ENCODE results near the gene RABEP2.

The RABEP2 gene

GRCh38 chr16:28865722-28866453, 59.1 kb downstream of the RABEP2 start:
- H3K4me2 ChIP-seq (ENCODE audit: insufficient read depth, low read length): peak overlapping the region; percentile 98

GRCh38 chr16:28865001-28865688, 59.9 kb downstream of the RABEP2 start:
- Histone ChIP-seq H3K27me3 (ENCODE audit: insufficient read depth, low read length, poor library complexity) (no peaks in the 10 kb centered on the region), H3K4me3 (ENCODE audit: low read depth in 1 of 2, low read length in 2 of 2) (peak overlapping the region; percentile 58 to 80; a peak in 3 of 4 replicates), H3K79me2 (ENCODE audit: insufficient read depth, low read length) (peaks cover 59% of the 10 kb centered on the region), H4K20me1 (ENCODE audit: insufficient read depth, low read length) (peaks cover 9% of the 10 kb centered on the region; the same call in 1 of the 2 replicates), H2AFZ (ENCODE audit: low read depth, low read length) (no peak overlapping the region), H3K9me3 (ENCODE audit: insufficient read depth, low read length, severe bottlenecking) (no peaks in the 10 kb centered on the region), H3K27ac (ENCODE audit: low read length) (0 out of 2 replicates have a peak overlapping the region, but pooled peaks have one; percentile 6), H3K36me3 (ENCODE audit: insufficient read depth, low read length) (peaks cover 40% of the 10 kb centered on the region), H3K4me2 (ENCODE audit: insufficient read depth, low read length) (peak overlapping the region; percentile 98), H3K4me1 (ENCODE audit: insufficient read depth, low read length) (peaks cover 28% of the 10 kb centered on the region), H3K9ac (ENCODE audit: low read depth, low read length) (peak overlapping the region; percentile 79)
- DNase-seq (no peak), ATAC-seq (ENCODE audit: insufficient read depth, low read depth) (no peak)
- TF ChIP-seq EZH2 (IDR thresholded peaks at IDR 0.05; ENCODE audit: borderline replicate concordance, low read depth, low read length, severe bottlenecking) (no peak), CTCF (IDR thresholded peaks at IDR 0.05; ENCODE audit: borderline replicate concordance, extremely low read depth, low read length, poor library complexity, severe bottlenecking) (no peak)

More at GRCh38 chr16:28865722-28866453, 59.1 kb downstream of the RABEP2 start:
- H3K36me3 ChIP-seq (ENCODE audit: insufficient read depth, low read length): peaks cover 46% of the 10 kb centered on the region
- H2AFZ ChIP-seq (ENCODE audit: low read depth, low read length): no peak overlapping the region
- peaks cover 11% of the 10 kb centered on the region; the same call in 1 of the 2 replicates for H4K20me1 ChIP-seq (ENCODE audit: insufficient read depth, low read length)
- peaks cover 59% of the 10 kb centered on the region for H3K79me2 ChIP-seq (ENCODE audit: insufficient read depth, low read length)
- no peaks in the 10 kb centered on the region for H3K9me3 ChIP-seq (ENCODE audit: insufficient read depth, low read length, severe bottlenecking)
- 0 out of 4 replicates have a peak overlapping the region, but pooled peaks of 1 of the 2 experiments have one; percentile 80 for H3K4me3 ChIP-seq (ENCODE audit: low read depth in 1 of 2, low read length in 2 of 2)
- no peak overlapping the region for H3K27ac ChIP-seq (ENCODE audit: low read length)
- TF ChIP-seq CTCF (IDR thresholded peaks at IDR 0.05; ENCODE audit: borderline replicate concordance, extremely low read depth, low read length, poor library complexity, severe bottlenecking) (no peak), EZH2 (IDR thresholded peaks at IDR 0.05; ENCODE audit: borderline replicate concordance, low read depth, low read length, severe bottlenecking) (no peak)
- H3K27me3 ChIP-seq (ENCODE audit: insufficient read depth, low read length, poor library complexity): no peaks in the 10 kb centered on the region
- no peak for DNase-seq
- peak overlapping the region; percentile 79; the same call in 1 of the 2 replicates for H3K9ac ChIP-seq (ENCODE audit: low read depth, low read length)
- ATAC-seq (ENCODE audit: insufficient read depth, low read depth): no peak
- H3K4me1 ChIP-seq (ENCODE audit: insufficient read depth, low read length): peaks cover 28% of the 10 kb centered on the region

GRCh38 chr16:28863929-28864793, 60.9 kb downstream of the RABEP2 start:
- Histone ChIP-seq H3K9ac (ENCODE audit: low read depth, low read length) (peak overlapping the region; percentile 79), H3K4me1 (ENCODE audit: insufficient read depth, low read length) (peaks cover 28% of the 10 kb centered on the region), H3K27me3 (ENCODE audit: insufficient read depth, low read length, poor library complexity) (no peaks in the 10 kb centered on the region), H3K4me2 (ENCODE audit: insufficient read depth, low read length) (peak overlapping the region; percentile 98), H3K79me2 (ENCODE audit: insufficient read depth, low read length) (peaks cover 59% of the 10 kb centered on the region), H3K27ac (ENCODE audit: low read length) (peak overlapping the region; percentile 70), H2AFZ (ENCODE audit: low read depth, low read length) (peak overlapping the region; percentile 94), H3K4me3 (ENCODE audit: low read depth in 1 of 2, low read length in 2 of 2) (peak overlapping the region; percentile 58 to 80; a peak in 3 of 4 replicates), H3K9me3 (ENCODE audit: insufficient read depth, low read length, severe bottlenecking) (no peaks in the 10 kb centered on the region), H4K20me1 (ENCODE audit: insufficient read depth, low read length) (peaks cover 8% of the 10 kb centered on the region; the same call in 1 of the 2 replicates), H3K36me3 (ENCODE audit: insufficient read depth, low read length) (peaks cover 30% of the 10 kb centered on the region)
- ATAC-seq (ENCODE audit: insufficient read depth, low read depth) (no peak; the same call in 2 of the 3 replicates), DNase-seq (no peak)
- no peak for TF ChIP-seq EZH2 (IDR thresholded peaks at IDR 0.05; ENCODE audit: borderline replicate concordance, low read depth, low read length, severe bottlenecking)
- TF ChIP-seq CTCF (IDR thresholded peaks at IDR 0.05; ENCODE audit: borderline replicate concordance, extremely low read depth, low read length, poor library complexity, severe bottlenecking): no peak

Data from DND-41 (cell line).